Neural progenitor cell (in vitro differentiated cells): Measurements from ENCODE around the gene NMNAT1.

Source experiments
- EZH2 ChIP-seq: fragments of 200-600 bp; sonication (generic); IDR thresholded peaks from 2 replicates; pipeline ENCODE4 v1.6.1; 2017; ENCODE audit warnings: antibody characterized with exemption, mild to moderate bottlenecking, moderate library complexity
- EZH2phosphoT487 ChIP-seq: fragments of 200-600 bp; sonication (generic); IDR thresholded peaks from 2 replicates; pipeline ENCODE4 v1.6.1; 2017; ENCODE audit warnings: antibody characterized with exemption

DNA sequence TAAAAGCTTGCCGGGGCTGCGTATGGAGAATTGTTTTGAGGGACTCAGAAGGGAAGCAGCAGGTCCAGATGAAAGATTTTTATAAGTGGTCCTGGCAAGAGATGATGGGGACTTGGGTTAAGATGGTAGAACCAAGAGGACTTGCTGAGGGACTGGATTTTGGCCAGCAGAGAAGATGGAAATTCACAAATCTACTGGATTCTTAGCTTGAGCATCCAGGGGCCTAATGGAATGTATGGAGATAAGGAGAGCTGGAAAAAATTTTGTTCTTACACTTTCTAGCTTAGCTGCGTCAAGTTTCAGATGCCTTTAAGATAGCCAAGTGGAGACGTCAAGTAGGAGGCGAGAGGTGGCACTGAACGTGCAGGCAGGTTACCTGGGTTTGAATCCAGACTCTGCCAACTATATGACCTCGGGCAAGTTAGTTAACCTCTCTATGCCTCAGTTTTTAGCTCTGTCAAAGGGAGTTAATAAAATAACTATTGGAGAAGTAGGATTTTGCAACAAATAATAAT, 50.3 kb downstream of the NMNAT1 start:
- no peak for TF ChIP-seq EZH2
- TF ChIP-seq EZH2phosphoT487, result no peak
